GM23248 (cell line): Measurements from ENCODE around the gene ERFL. TPM values are rescaled to one million over a fixed set of nuclear protein-coding genes. Genes with fewer than 3 reads are reported as not detected.

ENCODE experiments used
- DNase-seq: peaks from one replicate; pipeline ENCODE4 v3.0.0-alpha.2; 2015
- H2AFZ ChIP-seq: fragments of 200-600 bp; sonication (generic); 2 replicates; pipeline ENCODE4 v1.6.1; 2016; ENCODE audit warnings: antibody characterized with exemption
- H3F3A ChIP-seq: fragments of 200-600 bp; sonication (generic); 2 replicates; pipeline ENCODE4 v1.6.1; 2016; ENCODE audit warnings: mild to moderate bottlenecking, antibody characterized with exemption, mixed run types; ENCODE audit not compliant: insufficient read depth
- H3K27ac ChIP-seq: fragments of 200-600 bp; sonication (generic); 2 replicates; pipeline ENCODE4 v1.5.1; 2016; ENCODE audit warnings: mild to moderate bottlenecking
- H3K27me3 ChIP-seq: fragments of 200-600 bp; sonication (generic); replicated peaks from 2 replicates; pipeline ENCODE4 v1.6.1; 2016; ENCODE audit warnings: mild to moderate bottlenecking; ENCODE audit not compliant: insufficient read depth
- H3K36me3 ChIP-seq: fragments of 200-600 bp; sonication (generic); 2 replicates; pipeline ENCODE4 v1.6.1; 2016; ENCODE audit warnings: low read depth, mild to moderate bottlenecking
- H3K4me1 ChIP-seq: fragments of 200-600 bp; sonication (generic); 2 replicates; pipeline ENCODE4 v1.6.1; 2016; ENCODE audit warnings: mild to moderate bottlenecking; ENCODE audit not compliant: insufficient read depth
- H3K4me2 ChIP-seq: fragments of 200-600 bp; sonication (generic); one replicate; pipeline ENCODE4 v1.6.1; 2016; ENCODE audit warnings: mild to moderate bottlenecking; ENCODE audit not compliant: unreplicated experiment
- H3K4me3 ChIP-seq: fragments of 200-600 bp; sonication (generic); 2 replicates; pipeline ENCODE4 v1.5.1; 2016; ENCODE audit warnings: mild to moderate bottlenecking
- H3K79me2 ChIP-seq: fragments of 200-600 bp; sonication (generic); 2 replicates; pipeline ENCODE4 v1.6.1; 2016; ENCODE audit warnings: mild to moderate bottlenecking; ENCODE audit not compliant: insufficient read depth
- H3K9ac ChIP-seq: fragments of 200-600 bp; sonication (generic); 2 replicates; pipeline ENCODE4 v1.6.1; 2016; ENCODE audit warnings: mild to moderate bottlenecking
- H3K9me2 ChIP-seq: fragments of 200-600 bp; sonication (generic); 2 replicates; pipeline ENCODE4 v1.6.1; 2016; ENCODE audit warnings: mixed run types, mild to moderate bottlenecking, moderate library complexity; ENCODE audit not compliant: insufficient read depth
- H3K9me3 ChIP-seq: fragments of 200-600 bp; sonication (generic); one replicate; pipeline ENCODE4 v1.6.1; 2017; ENCODE audit warnings: low read depth
- H4K20me1 ChIP-seq: fragments of 200-600 bp; sonication (generic); 2 replicates; pipeline ENCODE4 v1.6.0; 2016; ENCODE audit not compliant: insufficient read depth
- EZH2 ChIP-seq: fragments of 200-600 bp; sonication (generic); IDR thresholded peaks from 2 replicates; pipeline ENCODE4 v1.6.1; 2018; ENCODE audit warnings: antibody characterized with exemption, mild to moderate bottlenecking; ENCODE audit not compliant: insufficient read depth, poor library complexity, severe bottlenecking
- EZH2phosphoT487 ChIP-seq: fragments of 200-600 bp; sonication (generic); IDR thresholded peaks from 2 replicates; pipeline ENCODE4 v1.6.1; 2018; ENCODE audit warnings: antibody characterized with exemption, moderate library complexity, mild to moderate bottlenecking, low read depth; ENCODE audit not compliant: insufficient read depth
- WGBS, 2 experiments: methylation state at CpG; one replicate each; pipeline ENCODE4 v1.1.6; 2015 to 2017; ENCODE audit warnings: low lambda C conversion rate in 2 of 2, low coverage in 1 of 2; ENCODE audit errors: missing lambda C conversion rate in 2 of 2; 5-methylcytosine and 5-hydroxymethylcytosine counted together
- in situ Hi-C: fragments of 300-500 bp; cut with MboI; formaldehyde crosslinking; loops from 2 replicates; pipeline ENCODE4 v1.15.0; 2020
- polyA plus RNA-seq: library from polyadenylated mRNA; unstranded; fragments of >200 nt; fragmentation: Nextera tagmentation; extraction: Ambion mirVana; gene quantifications from 2 replicates; pipeline ENCODE4 v1.2.1, GENCODE V29; 2016
- total RNA-seq: library from RNA; depleted of rRNA; stranded (reverse); fragments of >200 nt; shearing (Covaris generic); gene quantifications from 2 replicates; pipeline ENCODE4 v1.2.3, GENCODE V29; 2014

Gene ERFL
- total and polyA plus RNA-seq, 2 experiments from 2014 or later: not detected

- no peaks in the 10 kb centered on the region for H3K4me1 ChIP-seq
- peaks cover 86% of the 10 kb centered on the region for H3K27me3 ChIP-seq
- no peak overlapping the region for H2AFZ ChIP-seq
- no peak for DNase-seq
- H3F3A ChIP-seq: no peaks in the 10 kb centered on the region
- H3K27ac ChIP-seq: no peak overlapping the region
- in situ Hi-C loops: no loop called here
- no peak for TF ChIP-seq EZH2
- no peaks in the 10 kb centered on the region for H3K9me3 ChIP-seq
- H3K79me2 ChIP-seq: no peaks in the 10 kb centered on the region
- no peaks in the 10 kb centered on the region for H3K9me2 ChIP-seq
- no peak overlapping the region for H3K4me2 ChIP-seq
- WGBS, 2 experiments: 45 to 46% methylated on average over 15 to 16 of the region's 16 CpGs
- H3K9ac ChIP-seq: no peak overlapping the region
- no peak overlapping the region for H3K4me3 ChIP-seq
- no peaks in the 10 kb centered on the region for H4K20me1 ChIP-seq
- no peaks in the 10 kb centered on the region for H3K36me3 ChIP-seq
Measured at GRCh38 chr19:41926763-41927496, 1.3 kb downstream of the ERFL start.

- no peak overlapping the region for H3K4me3 ChIP-seq
- no peak for DNase-seq
- no peaks in the 10 kb centered on the region for H4K20me1 ChIP-seq
- H3K9me3 ChIP-seq: no peaks in the 10 kb centered on the region
- peaks cover 83% of the 10 kb centered on the region for H3K27me3 ChIP-seq
- no peak overlapping the region for H3K27ac ChIP-seq
- 10 to 13% methylated on average over 16 to 26 of the region's 27 CpGs for WGBS, 2 experiments
- H3F3A ChIP-seq: no peaks in the 10 kb centered on the region
- no peak overlapping the region for H2AFZ ChIP-seq
- in situ Hi-C loops: no loop called here
- H3K9ac ChIP-seq: no peak overlapping the region
- no peaks in the 10 kb centered on the region for H3K9me2 ChIP-seq
- TF ChIP-seq EZH2phosphoT487 (no peak), EZH2 (no peak)
- H3K79me2 ChIP-seq: no peaks in the 10 kb centered on the region
- H3K36me3 ChIP-seq: no peaks in the 10 kb centered on the region
- no peak overlapping the region for H3K4me2 ChIP-seq
- H3K4me1 ChIP-seq: no peaks in the 10 kb centered on the region
Measured at GRCh38 chr19:41926028-41926762, 2.1 kb downstream of the ERFL start.

- Histone ChIP-seq H3K27me3 (peaks cover 83% of the 10 kb centered on the region), H3K9ac (no peak overlapping the region), H3K4me3 (no peak overlapping the region), H4K20me1 (no peaks in the 10 kb centered on the region), H3K36me3 (no peaks in the 10 kb centered on the region), H3K4me2 (no peak overlapping the region), H3K27ac (no peak overlapping the region), H3K9me2 (no peaks in the 10 kb centered on the region), H3F3A (no peaks in the 10 kb centered on the region), H3K9me3 (no peaks in the 10 kb centered on the region), H2AFZ (no peak overlapping the region), H3K4me1 (no peaks in the 10 kb centered on the region), H3K79me2 (no peaks in the 10 kb centered on the region)
- TF ChIP-seq EZH2phosphoT487: no peak
- TF ChIP-seq EZH2: no peak
- no peak for DNase-seq
- 25 to 37% methylated on average over 7 of the region's 7 CpGs for WGBS, 2 experiments
- in situ Hi-C loops: no loop called here
Measured at GRCh38 chr19:41925208-41926003, 2.8 kb downstream of the ERFL start.

- H3K36me3 ChIP-seq: no peaks in the 10 kb centered on the region
- no peak overlapping the region for H3K4me2 ChIP-seq
- H3K9me2 ChIP-seq: no peaks in the 10 kb centered on the region
- no peaks in the 10 kb centered on the region for H3K9me3 ChIP-seq
- no peak overlapping the region for H2AFZ ChIP-seq
- WGBS, 2 experiments: 9 to 11% methylated on average over 13 of the region's 13 CpGs
- H3K9ac ChIP-seq: no peak overlapping the region
- peaks cover 76% of the 10 kb centered on the region for H3K27me3 ChIP-seq
- no peak for DNase-seq
- H3K27ac ChIP-seq: no peak overlapping the region
- no peaks in the 10 kb centered on the region for H4K20me1 ChIP-seq
- H3K4me3 ChIP-seq: no peak overlapping the region
- H3K4me1 ChIP-seq: no peaks in the 10 kb centered on the region
- H3K79me2 ChIP-seq: no peaks in the 10 kb centered on the region
- TF ChIP-seq EZH2 (no peak), EZH2phosphoT487 (no peak)
- in situ Hi-C loops: no loop called here
- no peaks in the 10 kb centered on the region for H3F3A ChIP-seq
Measured at GRCh38 chr19:41924151-41925145, 3.8 kb downstream of the ERFL start.
